B cell (primary cell): Measurements from ENCODE around the gene FHIT. TPM values are rescaled to one million over a fixed set of nuclear protein-coding genes. Genes with fewer than 3 reads are reported as not detected.

ENCODE experiments used
- ATAC-seq: fragments of 200-7000 bp; cut with Tn5 transposase; one replicate; pipeline ENCODE4 v1.10.0; 2021; ENCODE audit warnings: low read depth, mild to moderate bottlenecking, moderate number of reproducible peaks, moderate library complexity
- CTCF ChIA-PET: fragments of 350-600 bp; sonication (Branson Sonifier 250); formaldehyde crosslinking; loops from one replicate; lab custom pipeline; 2021; ENCODE audit warnings: antibody characterized with exemption, inconsistent platforms; lab: Charles Lee
- POLR2A ChIA-PET: fragments of 350-600 bp; sonication (Branson Sonifier 250); formaldehyde crosslinking; loops from one replicate; lab custom pipeline; 2021; ENCODE audit warnings: antibody characterized with exemption; lab: Charles Lee
- DNase-seq: peaks from one replicate; pipeline ENCODE4 v3.0.0; 2013
- H2AFZ ChIP-seq: 2 replicates; pipeline ENCODE4 v1.6.1; 2012; ENCODE audit warnings: mild to moderate bottlenecking, low read depth, low read length; ENCODE audit not compliant: insufficient read depth, poor library complexity, severe bottlenecking
- H3K27ac ChIP-seq, 2 donors: 1 replicate in 1 of 2; 2 replicates in 1 of 2; pipeline ENCODE4 v1.5.1; 2012 to 2013; ENCODE audit warnings: low read length in 2 of 2, mild to moderate bottlenecking in 2 of 2, moderate library complexity in 1 of 2
- H3K27me3 ChIP-seq, 4 experiments: fragments of 200-600 bp in 1 of 4; sonication (generic) in 1 of 4; replicated peaks in 1 of 4; 1 replicate in 2 of 4; 2 replicates in 2 of 4; pipeline versions ENCODE4 v1.6.1 to v1.7.0; 2013 to 2016; ENCODE audit warnings: low read length in 3 of 4, mild to moderate bottlenecking in 2 of 4, mixed read lengths in 1 of 4, moderate library complexity in 1 of 4; ENCODE audit not compliant: insufficient read depth in 4 of 4, control insufficient read depth in 3 of 4; ENCODE audit errors: control extremely low read depth in 1 of 4
- H3K36me3 ChIP-seq, 2 experiments: replicated peaks in 1 of 2; 1 replicate in 1 of 2; 2 replicates in 1 of 2; pipeline versions ENCODE4 v1.6.1 to v1.7.1; 2013; ENCODE audit warnings: low read length in 1 of 2; ENCODE audit not compliant: insufficient read depth in 2 of 2, control insufficient read depth in 1 of 2; ENCODE audit errors: control extremely low read depth in 1 of 2, extremely low read depth in 1 of 2
- H3K4me1 ChIP-seq, 2 donors: fragments of 200-600 bp in 1 of 2; sonication (generic) in 1 of 2; 1 replicate in 1 of 2; 2 replicates in 1 of 2; pipeline versions ENCODE4 v1.5.1 to v1.6.1; 2013 to 2017; ENCODE audit warnings: low read length in 2 of 2; ENCODE audit not compliant: control insufficient read depth in 2 of 2, insufficient read depth in 2 of 2
- H3K4me2 ChIP-seq: replicated peaks from 2 replicates; pipeline ENCODE3; 2012; ENCODE audit warnings: mild to moderate bottlenecking, low read depth, low read length; ENCODE audit not compliant: poor library complexity, severe bottlenecking
- H3K4me3 ChIP-seq, 5 experiments: fragments of 200-600 bp in 1 of 5; sonication (generic) in 1 of 5; 1 replicate in 3 of 5; 2 replicates in 2 of 5; pipeline versions ENCODE4 v1.5.1 to v1.7.0; 2011 to 2016; ENCODE audit warnings: low read length in 4 of 5, mild to moderate bottlenecking in 4 of 5, low read depth in 2 of 5, control low read depth in 1 of 5, moderate library complexity in 1 of 5; ENCODE audit not compliant: insufficient read depth in 1 of 5; ENCODE audit errors: control extremely low read depth in 1 of 5, extremely low read depth in 1 of 5
- H3K79me2 ChIP-seq: fragments of 200-600 bp; sonication (generic); one replicate; pipeline ENCODE4 v1.6.0; 2016; ENCODE audit warnings: low read length; ENCODE audit not compliant: control insufficient read depth, insufficient read depth
- H3K9ac ChIP-seq: fragments of 200-600 bp; sonication (generic); 2 replicates; pipeline ENCODE4 v1.6.1; 2017; ENCODE audit warnings: mild to moderate bottlenecking, low read length, moderate library complexity
- H3K9me3 ChIP-seq, 3 donors: one replicate each; pipeline versions ENCODE4 v1.6.1 to v1.7.1; 2013; ENCODE audit warnings: low read length in 2 of 3; ENCODE audit not compliant: control insufficient read depth in 2 of 3, insufficient read depth in 1 of 3; ENCODE audit errors: control extremely low read depth in 1 of 3
- H4K20me1 ChIP-seq: 2 replicates; pipeline ENCODE4 v1.6.0; 2012; ENCODE audit warnings: mild to moderate bottlenecking, low read length; ENCODE audit not compliant: insufficient read depth, control insufficient read depth, poor library complexity, severe bottlenecking
- H3K27ac Mint-ChIP-seq: one replicate; pipeline ENCODE4 v1.8.0; 2021; ENCODE audit warnings: mixed read lengths
- H3K27me3 Mint-ChIP-seq: one replicate; pipeline ENCODE4 v1.8.0; 2021; ENCODE audit warnings: mixed read lengths
- H3K4me1 Mint-ChIP-seq: one replicate; pipeline ENCODE4 v1.8.0; 2021; ENCODE audit warnings: mixed read lengths
- H3K4me3 Mint-ChIP-seq: one replicate; pipeline ENCODE4 v1.8.0; 2021; ENCODE audit warnings: mixed read lengths
- H3K9me3 Mint-ChIP-seq: one replicate; pipeline ENCODE4 v1.8.0; 2022; ENCODE audit warnings: mixed read lengths; ENCODE audit not compliant: insufficient read depth
- CTCF ChIP-seq: fragments of 200-600 bp; IDR thresholded peaks from one replicate; pipeline ENCODE4 v1.8.0; 2022; ENCODE audit warnings: antibody characterized with exemption, mild to moderate bottlenecking
- EZH2 ChIP-seq: IDR thresholded peaks from 2 replicates; pipeline ENCODE4 v1.6.1; 2012; ENCODE audit warnings: borderline replicate concordance, low read depth, mild to moderate bottlenecking, moderate library complexity, low read length; ENCODE audit not compliant: insufficient read depth, poor library complexity, severe bottlenecking
- WGBS: methylation state at CpG from one replicate; pipeline ENCODE4 v1.1.5; 2013; ENCODE audit warnings: missing lambda C conversion rate; ENCODE audit not compliant: insufficient coverage; 5-methylcytosine and 5-hydroxymethylcytosine counted together
- intact Hi-C: fragments of 100-400 bp; cut with micrococcal nuclease; formaldehyde crosslinking; loops from one replicate; pipeline ENCODE4 v1.10.0; 2022
- polyA plus RNA-seq: library from polyadenylated mRNA; depleted of rRNA; stranded (reverse); fragments of >200 nt; gene quantifications from 2 replicates; pipeline ENCODE4 v1.2.3, GENCODE V29; 2012
- total RNA-seq, 2 donors: library from RNA; stranded (reverse); fragments of 120-200 nt in 1 of 2; gene quantifications; 1 replicate in 1 of 2; 2 replicates in 1 of 2; pipeline versions ENCODE4 v1.2.3 to v1.2.4, GENCODE V29; 2013 to 2022

FHIT gene
- total and polyA plus RNA-seq, 2 donors (not counting 1 experiment from before 2014, with no cell fraction given): 1.7 to 7.8 TPM

- H3K4me2 ChIP-seq: no peak overlapping the region
- no peak overlapping the region for H3K4me3 Mint-ChIP-seq
- CTCF ChIA-PET: no interaction called here
- no peak overlapping the region for H3K4me3 ChIP-seq
- no peak overlapping the region for H3K9ac ChIP-seq
- no peaks in the 10 kb centered on the region for H4K20me1 ChIP-seq
- TF ChIP-seq EZH2 (no peak), CTCF (no peak)
- ATAC-seq (no peak), DNase-seq (no peak)
- H3K27ac ChIP-seq: no peak overlapping the region
- no peaks in the 10 kb centered on the region for H3K9me3 Mint-ChIP-seq
- H3K27ac Mint-ChIP-seq: no peak overlapping the region
- H3K27me3 ChIP-seq: no peaks in the 10 kb centered on the region
- H3K4me1 ChIP-seq: peaks cover 0 to 6% of the 10 kb centered on the region in 2 donors
- intact Hi-C loops: no loop called here
- no peaks in the 10 kb centered on the region for H3K36me3 ChIP-seq
- H3K27me3 Mint-ChIP-seq: no peaks in the 10 kb centered on the region
- no peaks in the 10 kb centered on the region for H3K9me3 ChIP-seq
- H2AFZ ChIP-seq: no peak overlapping the region
- H3K4me1 Mint-ChIP-seq: peaks cover 4% of the 10 kb centered on the region
- WGBS: no CpG with 5 or more reads among the region's 2 CpGs
- no peaks in the 10 kb centered on the region for H3K79me2 ChIP-seq
- POLR2A ChIA-PET: no interaction called here
These were observed 493.1 kb downstream of the FHIT start for GRCh38 chr3:60758171-60758570.

GRCh38 chr3:60757724-60758123 is 493.5 kb downstream of the FHIT start:
- no peaks in the 10 kb centered on the region for H3K27me3 ChIP-seq
- H3K9ac ChIP-seq: no peak overlapping the region
- DNase-seq (no peak), ATAC-seq (no peak)
- TF ChIP-seq CTCF: no peak
- no peak for TF ChIP-seq EZH2
- H3K9me3 ChIP-seq: no peaks in the 10 kb centered on the region
- H2AFZ ChIP-seq: no peak overlapping the region
- ChIA-PET POLR2A (no interaction called here), CTCF (no interaction called here)
- Mint-ChIP-seq H3K27me3 (no peaks in the 10 kb centered on the region), H3K4me3 (no peak overlapping the region), H3K9me3 (no peaks in the 10 kb centered on the region), H3K27ac (no peak overlapping the region), H3K4me1 (peaks cover 4% of the 10 kb centered on the region)
- H3K79me2 ChIP-seq: no peaks in the 10 kb centered on the region
- no peak overlapping the region for H3K27ac ChIP-seq
- H3K4me1 ChIP-seq: peaks cover 0 to 6% of the 10 kb centered on the region in 2 donors
- intact Hi-C loops: no loop called here
- no peak overlapping the region for H3K4me3 ChIP-seq
- no peak overlapping the region for H3K4me2 ChIP-seq
- WGBS: 87% methylated on average over 5 of the region's 6 CpGs
- no peaks in the 10 kb centered on the region for H4K20me1 ChIP-seq
- no peaks in the 10 kb centered on the region for H3K36me3 ChIP-seq
